ENCODE results near the gene CIDEC. TPM values are rescaled to one million over a fixed set of nuclear protein-coding genes. Genes with fewer than 3 reads are reported as not detected.
A peak's percentile ranks its signal among the peaks of the same experiment; 100 is the strongest.

The CIDEC gene
- total and polyA plus RNA-seq, 2 of the 13 experiments (the other 11 are each of a cell fraction or from before 2014, with no cell fraction given), result 2.5 to 10.4 TPM

DNA sequence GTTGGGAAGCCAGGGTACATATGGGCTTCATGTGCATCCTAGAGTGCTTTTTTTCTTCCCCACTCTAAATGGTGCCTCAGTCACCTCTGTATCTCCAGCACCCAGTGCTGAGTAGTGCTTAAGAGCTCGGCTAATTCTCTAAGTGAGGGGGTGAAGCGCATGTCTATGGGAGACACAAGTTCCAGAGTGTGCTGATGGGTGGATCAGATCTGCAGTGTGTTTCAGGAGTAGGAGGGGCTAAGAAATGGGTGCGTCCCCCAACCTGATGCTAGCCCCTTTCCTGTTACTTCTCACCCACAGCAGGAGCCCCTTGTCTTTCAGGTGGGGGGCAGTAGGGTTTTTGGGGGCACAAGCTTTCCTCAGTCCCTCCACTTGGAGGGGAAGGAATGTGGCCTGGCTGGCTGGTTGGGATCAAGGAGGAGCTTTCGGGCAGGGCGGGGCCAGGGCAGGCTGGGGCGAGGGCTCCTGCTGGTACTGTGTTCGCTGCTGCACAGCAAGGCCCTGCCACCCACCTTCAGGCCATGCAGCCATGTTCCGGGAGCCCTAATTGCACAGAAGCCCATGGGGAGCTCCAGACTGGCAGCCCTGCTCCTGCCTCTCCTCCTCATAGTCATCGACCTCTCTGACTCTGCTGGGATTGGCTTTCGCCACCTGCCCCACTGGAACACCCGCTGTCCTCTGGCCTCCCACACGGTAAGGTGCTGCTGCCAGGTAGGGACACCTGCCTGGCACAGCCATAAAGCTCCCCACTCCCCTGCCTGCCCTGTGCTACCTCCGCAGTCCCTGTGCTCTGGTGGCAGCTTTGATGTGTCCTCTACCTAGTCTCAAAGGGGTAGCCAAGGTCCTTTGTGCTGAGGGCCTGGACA lies 22.6 kb upstream of the CIDEC start, which contains the start of gene IL17RE (continued):
- TF ChIP-seq ZNF350 (CRISPR knock-in tag; IDR thresholded peaks at IDR 0.05; ENCODE audit: borderline replicate concordance, low read depth), result 0 out of 2 replicates have a peak, but pooled peaks have one; percentile 9
- no peak for TF ChIP-seq ZNF549 (CRISPR knock-in tag; IDR thresholded peaks at IDR 0.05)
- TF ChIP-seq, protein P1, sequence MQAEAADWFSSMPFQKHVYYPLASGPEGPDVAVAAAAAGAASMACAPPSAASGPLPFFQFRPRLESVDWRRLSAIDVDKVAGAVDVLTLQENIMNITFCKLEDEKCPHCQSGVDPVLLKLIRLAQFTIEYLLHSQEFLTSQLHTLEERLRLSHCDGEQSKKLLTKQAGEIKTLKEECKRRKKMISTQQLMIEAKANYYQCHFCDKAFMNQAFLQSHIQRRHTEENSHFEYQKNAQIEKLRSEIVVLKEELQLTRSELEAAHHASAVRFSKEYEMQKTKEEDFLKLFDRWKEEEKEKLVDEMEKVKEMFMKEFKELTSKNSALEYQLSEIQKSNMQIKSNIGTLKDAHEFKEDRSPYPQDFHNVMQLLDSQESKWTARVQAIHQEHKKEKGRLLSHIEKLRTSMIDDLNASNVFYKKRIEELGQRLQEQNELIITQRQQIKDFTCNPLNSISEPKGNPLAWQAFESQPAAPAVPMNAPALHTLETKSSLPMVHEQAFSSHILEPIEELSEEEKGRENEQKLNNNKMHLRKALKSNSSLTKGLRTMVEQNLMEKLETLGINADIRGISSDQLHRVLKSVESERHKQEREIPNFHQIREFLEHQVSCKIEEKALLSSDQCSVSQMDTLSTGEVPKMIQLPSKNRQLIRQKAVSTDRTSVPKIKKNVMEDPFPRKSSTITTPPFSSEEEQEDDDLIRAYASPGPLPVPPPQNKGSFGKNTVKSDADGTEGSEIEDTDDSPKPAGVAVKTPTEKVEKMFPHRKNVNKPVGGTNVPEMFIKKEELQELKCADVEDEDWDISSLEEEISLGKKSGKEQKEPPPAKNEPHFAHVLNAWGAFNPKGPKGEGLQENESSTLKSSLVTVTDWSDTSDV (CRISPR knock-in tag; IDR thresholded peaks at IDR 0.05), result 0 out of 2 replicates have a peak, but pooled peaks have one; percentile 31
- TF ChIP-seq MYC (CRISPR knock-in tag; IDR thresholded peaks at IDR 0.05; ENCODE audit: borderline replicate concordance), result no peak
- no peak for TF ChIP-seq ZNF674 (CRISPR knock-in tag; IDR thresholded peaks at IDR 0.05; ENCODE audit: low read depth)
- no peak for TF ChIP-seq CEBPB (IDR thresholded peaks at IDR 0.05; ENCODE audit: borderline replicate concordance, low read depth, low read length)
- no peak for TF ChIP-seq ZNF790 (CRISPR knock-in tag; IDR thresholded peaks at IDR 0.05; ENCODE audit: borderline replicate concordance)
- TF ChIP-seq, protein P2, sequence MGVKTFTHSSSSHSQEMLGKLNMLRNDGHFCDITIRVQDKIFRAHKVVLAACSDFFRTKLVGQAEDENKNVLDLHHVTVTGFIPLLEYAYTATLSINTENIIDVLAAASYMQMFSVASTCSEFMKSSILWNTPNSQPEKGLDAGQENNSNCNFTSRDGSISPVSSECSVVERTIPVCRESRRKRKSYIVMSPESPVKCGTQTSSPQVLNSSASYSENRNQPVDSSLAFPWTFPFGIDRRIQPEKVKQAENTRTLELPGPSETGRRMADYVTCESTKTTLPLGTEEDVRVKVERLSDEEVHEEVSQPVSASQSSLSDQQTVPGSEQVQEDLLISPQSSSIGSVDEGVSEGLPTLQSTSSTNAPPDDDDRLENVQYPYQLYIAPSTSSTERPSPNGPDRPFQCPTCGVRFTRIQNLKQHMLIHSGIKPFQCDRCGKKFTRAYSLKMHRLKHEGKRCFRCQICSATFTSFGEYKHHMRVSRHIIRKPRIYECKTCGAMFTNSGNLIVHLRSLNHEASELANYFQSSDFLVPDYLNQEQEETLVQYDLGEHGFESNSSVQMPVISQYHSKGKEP (CRISPR knock-in tag; IDR thresholded peaks at IDR 0.05), result no peak
- TF ChIP-seq NONO (IDR thresholded peaks at IDR 0.05), result no peak
- no peak for TF ChIP-seq NONO (CRISPR knock-in tag; conservative IDR thresholded peaks at IDR 0.05)
- 0 out of 2 replicates have a peak, but pooled peaks have one; percentile 4 for TF ChIP-seq PAXIP1 (CRISPR knock-in tag; conservative IDR thresholded peaks at IDR 0.05)
- TF ChIP-seq RXRB (CRISPR knock-in tag; IDR thresholded peaks at IDR 0.05; ENCODE audit: borderline replicate concordance), result no peak; the same call in 1 of the 2 replicates
- no peak for TF ChIP-seq CHD2 (IDR thresholded peaks at IDR 0.05; ENCODE audit: low read depth, low read length)
- TF ChIP-seq ARNTL (CRISPR knock-in tag; IDR thresholded peaks at IDR 0.05), result no peak
- peak; percentile 41 for TF ChIP-seq TEAD3 (CRISPR knock-in tag; optimal IDR thresholded peaks at IDR 0.05; ENCODE audit: borderline replicate concordance)
- no peak for TF ChIP-seq ZNF703 (CRISPR knock-in tag; IDR thresholded peaks at IDR 0.05; ENCODE audit: borderline replicate concordance)
- TF ChIP-seq KLF12 (CRISPR knock-in tag; IDR thresholded peaks at IDR 0.05; ENCODE audit: borderline replicate concordance), result 0 out of 2 replicates have a peak, but pooled peaks have one; percentile 41
- TF ChIP-seq POLR2G (IDR thresholded peaks at IDR 0.05; ENCODE audit: low read depth, low read length), result peak; percentile 73
- TF ChIP-seq IKZF4 (CRISPR knock-in tag; IDR thresholded peaks at IDR 0.05; ENCODE audit: borderline replicate concordance, low read depth, not compliant biosample characterization), result no peak

Data from HepG2 (cell line).